ENCODE results near the gene HSP90AB1.

The HSP90AB1 gene

GRCh38 chr6:44211284-44211683 is 35.6 kb upstream of the HSP90AB1 start:
- H3F3A ChIP-seq (ENCODE audit: control insufficient read depth, insufficient read depth) = no peaks in the 10 kb centered on the region
- no peak overlapping the region for H3K4me3 ChIP-seq (ENCODE audit: low read length)
- peaks cover 18% of the 10 kb centered on the region for H3K27me3 ChIP-seq (ENCODE audit: control insufficient read depth, low read length)
- H3K27ac ChIP-seq (ENCODE audit: low read depth, low read length) = no peak overlapping the region
- H3K4me2 ChIP-seq (ENCODE audit: low read length) = no peak overlapping the region
- no peaks in the 10 kb centered on the region for H3K79me2 ChIP-seq (ENCODE audit: control insufficient read depth, low read length)
- no peaks in the 10 kb centered on the region for H3K36me3 ChIP-seq (ENCODE audit: control insufficient read depth, low read length)
- H3K9me3 ChIP-seq (ENCODE audit: control insufficient read depth, insufficient read depth, low read length) = no peaks in the 10 kb centered on the region
- H3K4me1 ChIP-seq (ENCODE audit: control insufficient read depth, low read length) = no peaks in the 10 kb centered on the region
- no peaks in the 10 kb centered on the region for H4K20me1 ChIP-seq (ENCODE audit: control insufficient read depth, insufficient read depth, low read depth, low read length)
- no peak for TF ChIP-seq EZH2phosphoT487 (IDR thresholded peaks at IDR 0.05; ENCODE audit: borderline replicate concordance, low read length)
- no peak for TF ChIP-seq CTCF (IDR thresholded peaks at IDR 0.05; ENCODE audit: low read depth, low read length, poor library complexity, severe bottlenecking)
- H3K9me2 ChIP-seq (replicated peaks; ENCODE audit: control insufficient read depth, low read length) = no peaks in the 10 kb centered on the region

GRCh38 chr6:44214307-44214706 is 32.6 kb upstream of the HSP90AB1 start:
- no peak overlapping the region for H3K4me2 ChIP-seq (ENCODE audit: low read length)
- no peaks in the 10 kb centered on the region for H3K36me3 ChIP-seq (ENCODE audit: control insufficient read depth, low read length)
- H3K9me2 ChIP-seq (replicated peaks; ENCODE audit: control insufficient read depth, low read length) = no peaks in the 10 kb centered on the region
- no peak overlapping the region for H3K4me3 ChIP-seq (ENCODE audit: low read length)
- peaks cover 11% of the 10 kb centered on the region for H3F3A ChIP-seq (ENCODE audit: control insufficient read depth, insufficient read depth)
- peaks cover 11% of the 10 kb centered on the region; the same call in 1 of the 2 replicates for H3K27me3 ChIP-seq (ENCODE audit: control insufficient read depth, low read length)
- no peaks in the 10 kb centered on the region for H3K79me2 ChIP-seq (ENCODE audit: control insufficient read depth, low read length)
- TF ChIP-seq CTCF (IDR thresholded peaks at IDR 0.05; ENCODE audit: low read depth, low read length, poor library complexity, severe bottlenecking) (no peak), EZH2phosphoT487 (IDR thresholded peaks at IDR 0.05; ENCODE audit: borderline replicate concordance, low read length) (no peak)
- no peaks in the 10 kb centered on the region for H4K20me1 ChIP-seq (ENCODE audit: control insufficient read depth, insufficient read depth, low read depth, low read length)
- no peak overlapping the region for H3K27ac ChIP-seq (ENCODE audit: low read depth, low read length)
- no peaks in the 10 kb centered on the region for H3K9me3 ChIP-seq (ENCODE audit: control insufficient read depth, insufficient read depth, low read length)
- peaks cover 27% of the 10 kb centered on the region for H3K4me1 ChIP-seq (ENCODE audit: control insufficient read depth, low read length)

- Histone ChIP-seq H3K4me2 (ENCODE audit: low read length) (no peak within 1 kb of the TSS), H3K4me3 (ENCODE audit: low read length) (no peak within 1 kb of the TSS), H3K79me2 (ENCODE audit: control insufficient read depth, low read length) (no peaks in the 10 kb centered on the region), H3K27me3 (ENCODE audit: control insufficient read depth, low read length) (peaks cover 9% of the 10 kb centered on the region; the same call in 1 of the 2 replicates), H3K4me1 (ENCODE audit: control insufficient read depth, low read length) (peaks cover 46% of the 10 kb centered on the region), H3F3A (ENCODE audit: control insufficient read depth, insufficient read depth) (peaks cover 22% of the 10 kb centered on the region), H4K20me1 (ENCODE audit: control insufficient read depth, insufficient read depth, low read depth, low read length) (no peaks in the 10 kb centered on the region), H3K9me3 (ENCODE audit: control insufficient read depth, insufficient read depth, low read length) (no peaks in the 10 kb centered on the region), H3K27ac (ENCODE audit: low read depth, low read length) (no peak within 1 kb of the TSS), H3K9me2 (replicated peaks; ENCODE audit: control insufficient read depth, low read length) (no peaks in the 10 kb centered on the region), H3K36me3 (ENCODE audit: control insufficient read depth, low read length) (no peaks in the 10 kb centered on the region)
- TF ChIP-seq CTCF (IDR thresholded peaks at IDR 0.05; ENCODE audit: low read depth, low read length, poor library complexity, severe bottlenecking) = no peak
- TF ChIP-seq EZH2phosphoT487 (IDR thresholded peaks at IDR 0.05; ENCODE audit: borderline replicate concordance, low read length) = no peak
These were observed 30.1 kb upstream of the HSP90AB1 start, which contains the start of gene MYMX for GRCh38 chr6:44216677-44217331. MYMX (plus strand) TSS chr6:44216926; CDS start chr6:44217472, 546 bp downstream.
